Measurements from ENCODE around the gene RND1. TPM values are rescaled to one million over a fixed set of nuclear protein-coding genes. Genes with fewer than 3 reads are reported as not detected.

RND1 gene
- polyA plus RNA-seq, 3 donors from 2014 or later = 0.63 to 1.7 TPM; not detected in 1

GRCh38 chr12:48828841-48829575, 36.7 kb downstream of the RND1 start:
- Mint-ChIP-seq H3K36me3 (peaks cover 21 to 45% (median 24%) of the 10 kb centered on the region in 3 donors), H3K4me3 (no peak overlapping the region), H3K27me3 (ENCODE audit: low read depth in 3 of 3) (peaks cover 0 to 3% (median 3%) of the 10 kb centered on the region in 3 donors), H3K27ac (no peak overlapping the region), H3K9me3 (no peaks in the 10 kb centered on the region), H3K4me1 (no peaks in the 10 kb centered on the region)
- DNase-seq = no peak

- no peak overlapping the region for H3K27ac Mint-ChIP-seq
- peaks cover 0 to 3% (median 3%) of the 10 kb centered on the region in 3 donors for H3K27me3 Mint-ChIP-seq (ENCODE audit: low read depth in 3 of 3)
- no peak for DNase-seq
- H3K9me3 Mint-ChIP-seq = no peaks in the 10 kb centered on the region
- peaks cover 15 to 38% (median 19%) of the 10 kb centered on the region in 3 donors for H3K36me3 Mint-ChIP-seq
- H3K4me3 Mint-ChIP-seq = no peak overlapping the region
- no peaks in the 10 kb centered on the region for H3K4me1 Mint-ChIP-seq
Observed at GRCh38 chr12:48828293-48828692, 37.4 kb downstream of the RND1 start.

GRCh38 chr12:48827513-48828096, 38.1 kb downstream of the RND1 start:
- Mint-ChIP-seq H3K27me3 (ENCODE audit: low read depth in 3 of 3) (peaks cover 0 to 3% (median 3%) of the 10 kb centered on the region in 3 donors), H3K9me3 (no peaks in the 10 kb centered on the region), H3K4me1 (no peaks in the 10 kb centered on the region), H3K36me3 (peaks cover 13 to 35% (median 16%) of the 10 kb centered on the region in 3 donors), H3K4me3 (no peak overlapping the region), H3K27ac (no peak overlapping the region)
- DNase-seq = no peak

GRCh38 chr12:48827026-48827425, 38.6 kb downstream of the RND1 start:
- Mint-ChIP-seq H3K4me1 (no peaks in the 10 kb centered on the region), H3K9me3 (no peaks in the 10 kb centered on the region), H3K4me3 (no peak overlapping the region), H3K27ac (no peak overlapping the region), H3K27me3 (ENCODE audit: low read depth in 3 of 3) (peaks cover 0 to 3% (median 3%) of the 10 kb centered on the region in 3 donors), H3K36me3 (peaks cover 12 to 30% (median 13%) of the 10 kb centered on the region in 3 donors)
- DNase-seq = no peak

- Mint-ChIP-seq H3K4me1 (no peaks in the 10 kb centered on the region), H3K9me3 (no peaks in the 10 kb centered on the region), H3K4me3 (no peak overlapping the region), H3K27ac (peak overlapping the region in 1 of 6 donors; percentile 82), H3K36me3 (peaks cover 9 to 26% (median 10%) of the 10 kb centered on the region in 3 donors), H3K27me3 (ENCODE audit: low read depth in 3 of 3) (peaks cover 0 to 4% (median 3%) of the 10 kb centered on the region in 3 donors)
- no peak for DNase-seq
Observed at GRCh38 chr12:48826209-48826855, 39.3 kb downstream of the RND1 start.

- Mint-ChIP-seq H3K4me1 (no peaks in the 10 kb centered on the region), H3K9me3 (no peaks in the 10 kb centered on the region), H3K36me3 (peaks cover 0 to 12% (median 6%) of the 10 kb centered on the region in 3 donors), H3K27me3 (ENCODE audit: low read depth in 3 of 3) (peaks cover 0 to 4% (median 3%) of the 10 kb centered on the region in 3 donors), H3K4me3 (no peak overlapping the region), H3K27ac (no peak overlapping the region)
- DNase-seq = no peak
Observed at GRCh38 chr12:48824905-48825304, 40.8 kb downstream of the RND1 start.

GRCh38 chr12:48824112-48824511, 41.6 kb downstream of the RND1 start:
- H3K4me3 Mint-ChIP-seq = no peak overlapping the region
- H3K36me3 Mint-ChIP-seq = peaks cover 0 to 6% (median 5%) of the 10 kb centered on the region in 3 donors
- H3K9me3 Mint-ChIP-seq = no peaks in the 10 kb centered on the region
- H3K4me1 Mint-ChIP-seq = peaks cover 0 to 1% of the 10 kb centered on the region in 2 donors
- H3K27me3 Mint-ChIP-seq (ENCODE audit: low read depth in 3 of 3) = peaks cover 0 to 4% (median 3%) of the 10 kb centered on the region in 3 donors
- H3K27ac Mint-ChIP-seq = peak overlapping the region in 3 of 6 donors; percentile 12 to 25 (median 13)
- DNase-seq = no peak

GRCh38 chr12:48823281-48823680, 42.4 kb downstream of the RND1 start:
- H3K27me3 Mint-ChIP-seq (ENCODE audit: low read depth in 3 of 3) = peaks cover 0 to 4% (median 2%) of the 10 kb centered on the region in 3 donors
- no peaks in the 10 kb centered on the region for H3K9me3 Mint-ChIP-seq
- H3K4me3 Mint-ChIP-seq = no peak overlapping the region
- H3K27ac Mint-ChIP-seq = no peak overlapping the region
- H3K4me1 Mint-ChIP-seq = peaks cover 3 to 6% of the 10 kb centered on the region in 2 donors
- no peaks in the 10 kb centered on the region for H3K36me3 Mint-ChIP-seq
- no peak for DNase-seq

GRCh38 chr12:48822711-48823110, 43.0 kb downstream of the RND1 start:
- Mint-ChIP-seq H3K9me3 (no peaks in the 10 kb centered on the region), H3K27me3 (ENCODE audit: low read depth in 3 of 3) (peaks cover 1 to 6% (median 3%) of the 10 kb centered on the region in 3 donors), H3K4me3 (no peak overlapping the region), H3K36me3 (no peaks in the 10 kb centered on the region), H3K27ac (peak overlapping the region in 1 of 6 donors; percentile 17), H3K4me1 (peaks cover 8% of the 10 kb centered on the region in 2 donors)
- no peak for DNase-seq

GRCh38 chr12:48822139-48822538, 43.5 kb downstream of the RND1 start:
- Mint-ChIP-seq H3K9me3 (no peaks in the 10 kb centered on the region), H3K4me1 (peaks cover 13 to 14% of the 10 kb centered on the region in 2 donors), H3K27me3 (ENCODE audit: low read depth in 3 of 3) (peaks cover 1 to 9% (median 3%) of the 10 kb centered on the region in 3 donors), H3K36me3 (no peaks in the 10 kb centered on the region), H3K27ac (no peak overlapping the region), H3K4me3 (no peak overlapping the region)
- no peak for DNase-seq

- no peaks in the 10 kb centered on the region for H3K36me3 Mint-ChIP-seq
- no peak overlapping the region for H3K27ac Mint-ChIP-seq
- H3K4me1 Mint-ChIP-seq = peaks cover 28 to 31% of the 10 kb centered on the region in 2 donors
- DNase-seq = no peak
- peaks cover 3 to 13% (median 4%) of the 10 kb centered on the region in 3 donors for H3K27me3 Mint-ChIP-seq (ENCODE audit: low read depth in 3 of 3)
- peak overlapping the region in 3 of 5 donors; percentile 18 to 86 (median 86) for H3K4me3 Mint-ChIP-seq
- no peaks in the 10 kb centered on the region for H3K9me3 Mint-ChIP-seq
Observed at GRCh38 chr12:48819986-48820725, 45.5 kb downstream of the RND1 start.

GRCh38 chr12:48818831-48819590, 46.7 kb downstream of the RND1 start:
- Mint-ChIP-seq H3K4me3 (peak overlapping the region; percentile 81 to 86 (median 85)), H3K27ac (peak overlapping the region in 3 of 6 donors; percentile 22 to 70 (median 69)), H3K4me1 (peaks cover 31 to 34% of the 10 kb centered on the region in 2 donors), H3K9me3 (no peaks in the 10 kb centered on the region), H3K27me3 (ENCODE audit: low read depth in 3 of 3) (peaks cover 3 to 13% (median 4%) of the 10 kb centered on the region in 3 donors), H3K36me3 (no peaks in the 10 kb centered on the region)
- DNase-seq = peak; percentile 18 to 37 (median 26)

Data from immature natural killer cell (primary cell).